ENCODE data around the gene SDC1. TPM values are rescaled to one million over a fixed set of nuclear protein-coding genes. Genes with fewer than 3 reads are reported as not detected.

Gene SDC1
- total RNA-seq, 1 donor from 2014 or later = 35.1 TPM

DNA sequence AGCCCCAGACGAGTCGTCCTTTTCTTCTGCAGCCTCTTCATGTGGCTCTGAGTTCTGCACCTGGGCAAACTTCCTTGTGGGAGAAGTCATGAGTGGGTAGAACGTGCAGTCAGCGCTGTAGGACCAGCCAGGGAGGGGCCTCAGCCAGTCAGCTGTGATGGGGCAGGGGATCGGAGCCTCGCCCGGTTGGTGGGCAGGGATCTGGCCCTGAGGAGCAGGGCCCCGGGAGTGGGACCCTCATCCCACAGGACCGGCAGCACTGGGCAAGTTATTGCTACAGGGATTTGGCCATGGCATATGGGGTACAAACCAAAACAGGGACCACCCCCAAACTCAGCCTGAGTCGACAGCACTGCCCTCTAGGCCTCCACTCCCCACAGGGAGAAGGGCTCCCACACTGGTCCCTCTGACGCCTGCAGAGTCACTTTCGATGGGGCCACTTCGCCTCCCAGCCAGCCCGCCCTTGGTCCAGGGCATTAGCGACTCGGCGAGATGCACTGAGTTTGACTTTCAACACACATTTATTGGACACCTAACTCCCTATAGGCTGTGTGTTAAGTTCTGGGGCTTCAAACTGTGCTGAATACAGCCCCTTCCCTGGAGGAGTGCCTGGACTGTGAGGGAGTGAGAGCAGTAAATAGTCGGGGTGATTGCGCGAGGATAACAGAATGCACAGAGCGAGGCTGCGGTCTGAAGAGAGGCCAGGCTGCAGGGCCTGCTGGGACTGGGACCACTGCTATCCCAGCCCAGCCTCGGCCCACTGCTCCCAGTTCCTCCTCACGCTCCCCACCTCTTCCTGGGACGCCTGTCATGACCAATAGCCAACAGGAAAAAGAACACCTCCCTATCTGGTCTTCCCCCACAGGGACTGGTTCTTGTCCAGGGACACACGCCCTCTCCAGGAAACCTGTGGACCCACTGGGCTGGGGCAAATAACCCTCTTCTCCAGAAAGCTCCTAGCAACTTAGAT lies 55.9 kb downstream of the SDC1 start:
- H3K27ac Mint-ChIP-seq = no peak overlapping the region
- no peaks in the 10 kb centered on the region for H3K36me3 Mint-ChIP-seq (ENCODE audit: insufficient read depth)
- TF ChIP-seq, protein P1, sequence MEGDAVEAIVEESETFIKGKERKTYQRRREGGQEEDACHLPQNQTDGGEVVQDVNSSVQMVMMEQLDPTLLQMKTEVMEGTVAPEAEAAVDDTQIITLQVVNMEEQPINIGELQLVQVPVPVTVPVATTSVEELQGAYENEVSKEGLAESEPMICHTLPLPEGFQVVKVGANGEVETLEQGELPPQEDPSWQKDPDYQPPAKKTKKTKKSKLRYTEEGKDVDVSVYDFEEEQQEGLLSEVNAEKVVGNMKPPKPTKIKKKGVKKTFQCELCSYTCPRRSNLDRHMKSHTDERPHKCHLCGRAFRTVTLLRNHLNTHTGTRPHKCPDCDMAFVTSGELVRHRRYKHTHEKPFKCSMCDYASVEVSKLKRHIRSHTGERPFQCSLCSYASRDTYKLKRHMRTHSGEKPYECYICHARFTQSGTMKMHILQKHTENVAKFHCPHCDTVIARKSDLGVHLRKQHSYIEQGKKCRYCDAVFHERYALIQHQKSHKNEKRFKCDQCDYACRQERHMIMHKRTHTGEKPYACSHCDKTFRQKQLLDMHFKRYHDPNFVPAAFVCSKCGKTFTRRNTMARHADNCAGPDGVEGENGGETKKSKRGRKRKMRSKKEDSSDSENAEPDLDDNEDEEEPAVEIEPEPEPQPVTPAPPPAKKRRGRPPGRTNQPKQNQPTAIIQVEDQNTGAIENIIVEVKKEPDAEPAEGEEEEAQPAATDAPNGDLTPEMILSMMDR (IDR thresholded peaks at IDR 0.05; ENCODE audit: unreplicated experiment) = no peak
- no peak overlapping the region for H3K4me3 Mint-ChIP-seq (ENCODE audit: low read depth)
- DNase-seq (ENCODE audit: low spot score, unreplicated experiment) = no peak
- H3K9me3 Mint-ChIP-seq (ENCODE audit: low read depth) = no peaks in the 10 kb centered on the region
- H3K4me1 Mint-ChIP-seq (ENCODE audit: low read depth) = peaks cover 6% of the 10 kb centered on the region
- H3K27me3 Mint-ChIP-seq = peaks cover 2% of the 10 kb centered on the region

DNA sequence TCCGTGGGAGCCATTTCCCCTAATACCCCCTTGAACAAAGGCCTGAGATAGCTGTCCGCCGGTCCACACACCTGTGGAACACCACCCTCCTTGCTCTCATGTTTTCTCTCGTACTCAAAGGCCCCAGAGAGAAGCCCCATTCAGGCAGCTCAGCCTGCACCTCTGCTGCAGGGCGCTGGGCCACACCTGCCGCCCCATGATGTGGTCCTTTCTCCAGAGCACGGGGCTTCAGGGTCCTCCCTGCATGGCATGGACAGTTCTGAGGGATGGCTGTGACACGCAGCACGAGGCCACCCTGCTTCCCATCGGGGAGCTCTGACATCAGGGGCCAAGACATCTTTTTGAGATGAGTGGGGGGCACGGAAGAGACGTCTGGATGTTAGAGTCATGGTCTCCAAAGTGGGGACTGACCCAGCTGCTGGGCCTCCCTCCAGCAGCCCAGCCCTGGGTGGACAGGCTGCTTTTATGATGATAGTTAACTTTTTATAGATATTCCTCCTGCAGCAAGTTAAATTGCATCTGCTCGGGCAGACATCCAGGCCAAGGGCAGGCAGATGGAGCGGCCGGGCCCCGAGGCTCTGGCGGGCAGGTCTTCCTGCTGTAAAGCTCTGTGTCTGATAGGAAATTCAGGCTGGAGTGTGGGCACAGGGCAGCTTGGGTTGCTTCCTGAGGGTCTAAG lies 56.7 kb downstream of the SDC1 start:
- no peak for DNase-seq (ENCODE audit: low spot score, unreplicated experiment)
- H3K4me3 Mint-ChIP-seq (ENCODE audit: low read depth) = no peak overlapping the region
- peaks cover 2% of the 10 kb centered on the region for H3K27me3 Mint-ChIP-seq
- TF ChIP-seq, protein P1 (IDR thresholded peaks at IDR 0.05; ENCODE audit: unreplicated experiment) = no peak
- no peak overlapping the region for H3K27ac Mint-ChIP-seq
- H3K36me3 Mint-ChIP-seq (ENCODE audit: insufficient read depth) = no peaks in the 10 kb centered on the region
- no peaks in the 10 kb centered on the region for H3K9me3 Mint-ChIP-seq (ENCODE audit: low read depth)
- peaks cover 6% of the 10 kb centered on the region for H3K4me1 Mint-ChIP-seq (ENCODE audit: low read depth)

DNA sequence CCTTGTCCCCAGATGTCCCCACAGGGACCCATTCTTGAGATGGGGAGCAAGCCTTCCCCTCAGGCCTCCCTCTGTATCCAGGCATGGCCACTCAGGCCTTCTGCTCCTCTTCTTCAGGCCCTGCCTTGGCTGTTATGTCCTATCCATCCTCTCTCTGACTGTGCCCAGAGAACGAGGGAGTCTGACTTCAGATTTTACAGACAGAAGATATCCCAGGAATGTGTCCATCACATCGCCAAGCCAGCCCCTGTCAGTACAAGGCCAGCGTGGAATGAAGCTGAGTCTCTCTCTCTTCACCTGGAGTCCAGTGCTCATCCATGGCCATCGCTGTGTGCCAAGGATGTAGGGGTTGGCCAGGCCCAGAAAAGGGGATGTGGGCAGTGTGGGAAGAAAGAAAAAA lies 57.6 kb downstream of the SDC1 start:
- Mint-ChIP-seq H3K27me3 (peaks cover 2% of the 10 kb centered on the region), H3K27ac (no peak overlapping the region), H3K4me3 (ENCODE audit: low read depth) (no peak overlapping the region), H3K36me3 (ENCODE audit: insufficient read depth) (no peaks in the 10 kb centered on the region), H3K4me1 (ENCODE audit: low read depth) (peaks cover 6% of the 10 kb centered on the region), H3K9me3 (ENCODE audit: low read depth) (no peaks in the 10 kb centered on the region)
- TF ChIP-seq, protein P1 (IDR thresholded peaks at IDR 0.05; ENCODE audit: unreplicated experiment) = no peak
- DNase-seq (ENCODE audit: low spot score, unreplicated experiment) = no peak

DNA sequence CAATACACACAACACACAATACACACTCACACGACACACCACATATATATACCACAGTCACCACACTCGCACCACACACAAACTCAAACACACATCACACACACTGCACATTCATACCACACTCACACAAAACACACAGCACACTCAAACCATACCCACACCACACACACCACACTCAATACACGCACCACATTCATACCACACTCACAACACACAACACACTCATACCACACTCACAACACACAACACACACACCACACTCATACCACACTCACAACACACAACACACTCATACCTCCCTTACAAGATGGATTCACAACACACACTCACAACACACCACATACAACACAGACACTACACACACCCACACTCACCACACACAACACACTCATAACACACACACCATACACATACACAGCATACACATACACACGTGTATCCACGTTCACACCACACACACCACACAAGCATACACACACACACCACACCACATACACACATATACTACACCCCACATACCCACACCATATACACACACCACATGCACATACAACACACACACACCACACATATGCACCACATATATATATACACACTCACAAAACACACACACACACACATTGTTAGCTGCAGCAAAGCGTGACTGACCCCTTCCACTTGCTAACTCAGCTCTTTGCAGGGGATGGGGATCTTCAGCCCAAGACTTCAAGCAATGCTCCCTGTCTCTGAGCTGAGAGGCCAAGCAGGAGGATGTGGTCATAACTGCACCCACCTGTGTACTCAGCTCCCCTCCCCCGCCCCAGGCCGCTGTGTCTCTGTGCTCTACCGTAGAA lies 59.0 kb downstream of the SDC1 start:
- TF ChIP-seq, protein P1 (IDR thresholded peaks at IDR 0.05; ENCODE audit: unreplicated experiment) = no peak
- Mint-ChIP-seq H3K27ac (no peak overlapping the region), H3K36me3 (ENCODE audit: insufficient read depth) (no peaks in the 10 kb centered on the region)

More for the DNA sequence above, 59.0 kb downstream of the SDC1 start:
- Mint-ChIP-seq H3K9me3 (ENCODE audit: low read depth) (no peaks in the 10 kb centered on the region), H3K4me1 (ENCODE audit: low read depth) (peaks cover under 1% of the 10 kb centered on the region), H3K27me3 (peaks cover 2% of the 10 kb centered on the region), H3K4me3 (ENCODE audit: low read depth) (no peak overlapping the region)
- no peak for DNase-seq (ENCODE audit: low spot score, unreplicated experiment)
